Inflammatory macrophage treated with lipopolysaccharide for 4 hours (primary cell): ENCODE data around the gene AVPR2.
A peak's percentile ranks its signal among the peaks of the same experiment; 100 is the strongest.

Experiments
- DNase-seq: peaks from one replicate; pipeline ENCODE4 v3.0.0-alpha.2; 2020

Gene AVPR2

GRCh38 chrX:153934762-153935325 is 30.4 kb downstream of the AVPR2 start, which contains the start of gene NAA10:
NAA10 (minus strand) TSS chrX:153935037; CDS start chrX:153934904, 133 bp downstream.
- DNase-seq = peak; percentile 75

DNA sequence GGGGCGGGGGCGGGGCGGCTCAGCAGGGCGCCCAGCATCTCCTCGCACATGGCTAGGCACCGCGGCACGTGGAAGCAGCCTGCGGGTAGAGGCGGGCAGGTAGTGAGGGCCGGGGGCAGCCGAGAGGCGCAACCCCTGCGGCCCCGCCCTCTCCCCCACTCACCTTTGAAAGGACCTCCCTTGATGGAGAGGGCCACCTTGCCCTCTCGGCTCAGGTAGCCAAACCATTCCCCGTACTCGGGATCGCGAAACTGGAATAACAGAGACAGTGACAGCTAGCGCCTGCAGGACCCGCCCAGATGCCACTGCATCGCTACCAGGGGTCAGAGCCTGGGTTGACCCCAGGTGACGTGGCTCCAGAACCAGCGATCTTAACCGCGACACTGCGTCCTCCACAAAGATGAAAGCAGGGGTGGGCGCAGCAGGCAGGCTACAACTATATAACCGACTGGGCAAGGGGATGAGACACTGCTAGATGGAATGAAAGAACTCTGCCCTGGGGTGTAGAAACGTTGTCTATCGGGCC is 30.9 kb downstream of the AVPR2 start:
- no peak for DNase-seq

DNA sequence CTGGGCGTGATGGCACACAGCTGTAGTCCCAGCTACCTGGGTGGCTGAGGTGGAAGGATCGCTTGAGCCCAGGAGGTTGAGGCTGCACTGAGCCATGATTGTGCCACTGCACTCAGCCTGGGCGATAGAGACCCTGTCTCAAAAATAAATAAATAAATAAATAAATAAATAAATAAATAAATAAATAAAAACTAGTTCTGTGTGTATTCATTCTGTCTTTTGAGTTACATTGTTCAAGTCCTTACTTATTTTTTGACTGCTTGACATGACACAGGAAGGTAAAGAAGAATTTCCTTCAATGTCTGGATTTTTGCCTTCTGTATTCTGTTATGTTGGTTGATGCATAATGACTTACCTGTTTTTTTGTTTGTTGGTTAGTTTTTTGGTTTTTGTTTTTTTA is 32.6 kb downstream of the AVPR2 start:
- no peak for DNase-seq

GRCh38 chrX:153938226-153938786 is 33.8 kb downstream of the AVPR2 start:
- DNase-seq = no peak

DNA sequence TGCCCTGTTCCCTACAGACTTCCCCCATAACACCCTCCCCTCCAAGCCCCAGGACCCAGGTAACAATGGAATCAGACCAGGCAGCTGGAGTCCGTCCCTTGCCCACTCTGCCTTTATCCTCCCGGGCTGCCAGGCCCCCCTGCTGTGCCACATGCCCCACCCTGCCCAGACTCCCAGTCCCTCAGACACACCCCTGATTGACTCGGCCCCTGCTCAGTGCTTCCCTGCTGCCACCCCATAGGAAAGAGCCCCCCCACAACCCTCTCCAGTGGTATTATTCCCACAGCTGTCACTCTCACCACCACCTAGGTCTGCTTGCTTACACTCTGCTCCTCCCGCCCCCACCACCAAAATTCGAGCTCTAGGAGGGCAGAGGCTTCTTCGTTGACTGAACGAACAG is 35.1 kb downstream of the AVPR2 start:
- DNase-seq = no peak

DNA sequence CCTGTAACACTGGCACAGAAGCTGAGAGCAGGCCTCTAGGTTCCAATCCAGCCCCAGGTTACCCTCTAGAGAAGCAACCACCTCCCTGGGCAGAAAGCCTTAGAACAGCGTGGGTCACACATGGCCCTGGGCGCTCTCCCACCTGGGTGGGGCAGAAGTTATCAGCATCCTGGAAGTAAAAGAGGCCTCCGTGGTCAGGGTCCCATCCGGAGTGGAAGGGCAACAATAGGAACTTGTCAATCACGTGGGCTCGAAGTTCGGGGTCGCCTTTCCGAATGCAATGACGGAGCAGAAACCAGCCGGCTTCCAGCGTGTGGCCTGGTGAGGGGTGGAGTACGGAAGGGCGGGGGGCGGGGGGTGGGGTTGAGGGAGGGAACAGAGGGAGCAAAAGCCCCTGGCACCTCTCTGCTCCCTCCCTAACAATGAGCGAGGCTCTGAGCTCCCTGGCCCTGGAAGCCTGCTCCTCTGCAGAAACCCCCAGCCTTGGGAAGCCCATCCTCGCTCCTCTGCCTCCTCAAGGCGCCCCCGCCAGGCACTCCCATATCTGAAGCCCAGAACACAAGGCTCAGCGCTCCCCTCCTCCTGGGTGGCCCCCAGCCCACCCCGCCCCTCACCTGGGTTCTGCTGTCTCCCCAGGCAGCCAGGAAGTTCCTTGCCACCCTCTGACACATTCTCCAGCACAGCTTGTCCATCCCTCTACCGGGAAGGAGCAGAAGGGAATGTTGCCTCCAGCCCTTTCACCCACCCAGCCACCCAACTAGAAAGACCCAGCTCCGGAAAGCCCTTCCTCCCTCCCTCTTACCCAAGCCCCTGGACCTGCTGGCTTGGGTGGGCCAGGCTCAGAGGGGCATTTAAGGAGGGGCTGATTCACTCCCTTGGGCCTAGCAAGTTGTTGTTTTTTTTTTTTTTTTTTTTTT is 37.1 kb downstream of the AVPR2 start:
- DNase-seq = no peak

GRCh38 chrX:153944140-153944799 is 39.8 kb downstream of the AVPR2 start, which contains the start of gene RENBP:
RENBP (minus strand) TSS chrX:153944643; CDS start chrX:153944610, 33 bp downstream.
- DNase-seq = peak; percentile 62

DNA sequence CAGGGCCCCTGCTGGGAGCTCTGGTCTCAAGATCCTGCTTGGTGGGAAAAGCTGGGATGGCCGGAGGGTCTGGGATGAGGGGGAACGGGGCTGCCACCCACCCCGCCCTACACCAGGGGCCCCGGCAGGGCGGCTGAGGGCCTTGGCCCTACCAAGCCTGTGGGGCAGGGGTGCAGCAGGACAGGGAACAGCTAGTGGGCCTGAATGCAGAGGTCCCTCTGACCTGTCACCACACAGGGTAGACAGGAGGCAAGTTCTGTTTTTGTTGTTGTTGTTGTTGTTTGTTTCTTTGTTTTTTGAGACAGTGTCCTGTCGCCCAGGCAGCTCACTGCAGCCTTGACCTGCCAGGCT is 40.3 kb downstream of the AVPR2 start:
- DNase-seq = no peak

DNA sequence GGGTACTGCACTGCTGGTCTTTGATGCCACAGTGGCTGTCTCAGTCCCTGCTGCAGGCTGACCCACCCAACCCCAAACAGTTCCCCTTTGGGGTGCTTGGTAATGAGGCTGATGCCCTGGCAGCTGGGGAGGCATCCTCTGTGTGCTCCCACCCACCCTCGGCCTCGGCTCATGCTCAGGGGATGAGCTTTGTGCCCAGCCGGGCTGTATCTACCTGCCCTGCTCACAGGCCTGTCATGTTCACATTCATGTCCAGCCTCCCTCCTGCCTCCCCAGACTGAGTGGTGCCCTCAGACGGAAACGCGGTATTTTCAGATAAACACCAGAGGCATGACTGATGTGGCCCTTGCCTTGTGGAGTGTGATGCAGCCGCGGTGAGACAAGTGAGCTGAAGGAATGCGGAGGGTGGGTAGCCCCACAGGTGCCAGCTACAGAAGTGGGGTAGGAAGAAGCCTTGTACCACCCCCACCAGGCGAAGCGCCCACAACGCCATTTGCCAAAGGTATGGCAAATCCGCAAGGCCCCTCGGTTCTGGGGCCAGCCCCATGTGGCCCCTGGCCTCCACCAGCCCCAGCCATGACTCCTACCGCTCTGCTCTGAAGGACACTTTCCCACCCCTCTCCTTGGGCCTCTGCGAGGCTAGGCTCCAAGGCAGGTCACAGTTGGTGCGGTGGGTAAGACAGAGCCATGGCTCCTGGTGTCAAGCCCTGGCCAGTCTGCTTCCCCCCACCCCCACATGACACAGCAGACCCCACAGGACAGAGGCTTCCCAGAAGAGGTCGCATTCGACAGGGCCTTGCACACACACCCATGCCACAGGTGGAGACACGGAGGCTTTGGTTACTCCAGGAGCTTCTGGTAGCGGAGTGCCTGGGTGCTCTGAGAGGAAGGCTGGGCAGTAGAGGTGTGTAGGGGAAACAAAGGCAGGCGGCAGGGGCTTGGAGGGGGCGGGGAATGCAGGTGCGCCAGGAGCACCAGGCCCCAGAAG is 41.8 kb downstream of the AVPR2 start:
- no peak for DNase-seq

DNA sequence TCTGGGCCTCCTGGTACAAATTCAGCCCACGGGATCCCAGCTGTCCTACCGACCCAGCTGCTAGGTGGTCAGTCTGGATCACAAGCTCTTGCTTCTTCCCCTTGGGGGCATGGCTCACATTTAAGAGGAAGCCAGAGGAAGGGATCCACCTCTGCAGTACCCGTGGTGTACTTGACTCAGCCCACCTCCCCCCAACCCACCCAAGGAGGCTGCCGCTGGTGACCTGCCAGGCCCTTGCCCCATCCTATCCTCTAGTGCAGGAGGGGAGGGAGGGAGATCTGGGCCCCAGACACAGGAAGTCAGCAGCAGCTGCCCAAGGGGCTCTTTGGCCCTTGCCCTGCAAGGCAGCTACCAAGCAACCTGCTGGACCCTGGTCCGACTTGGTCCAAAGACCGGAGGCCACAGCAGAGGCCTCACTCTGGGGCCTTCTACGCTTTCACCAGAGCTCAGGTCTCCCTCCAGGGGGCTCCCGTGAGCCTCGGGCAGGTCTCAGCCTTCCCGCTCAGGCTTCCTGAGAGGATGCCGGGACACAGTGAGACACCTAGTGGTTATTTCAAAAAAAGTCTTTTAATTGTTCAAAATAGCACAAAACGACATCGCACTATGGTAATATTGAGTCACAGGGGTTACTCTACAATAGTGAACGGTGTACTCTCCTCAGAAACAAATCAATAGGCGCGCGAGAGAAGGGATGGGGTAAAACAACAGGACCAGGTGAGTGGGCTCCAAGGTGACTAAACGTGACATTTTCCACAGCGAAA is 42.7 kb downstream of the AVPR2 start:
- peak; percentile 77 for DNase-seq

GRCh38 chrX:153948002-153948466 is 43.6 kb downstream of the AVPR2 start:
- DNase-seq = no peak

GRCh38 chrX:153948847-153949805 is 44.7 kb downstream of the AVPR2 start:
- DNase-seq = no peak

- DNase-seq = no peak
Measured at GRCh38 chrX:153950127-153950526, 45.7 kb downstream of the AVPR2 start.

- DNase-seq = no peak
Measured at GRCh38 chrX:153951683-153952372, 47.4 kb downstream of the AVPR2 start.

DNA sequence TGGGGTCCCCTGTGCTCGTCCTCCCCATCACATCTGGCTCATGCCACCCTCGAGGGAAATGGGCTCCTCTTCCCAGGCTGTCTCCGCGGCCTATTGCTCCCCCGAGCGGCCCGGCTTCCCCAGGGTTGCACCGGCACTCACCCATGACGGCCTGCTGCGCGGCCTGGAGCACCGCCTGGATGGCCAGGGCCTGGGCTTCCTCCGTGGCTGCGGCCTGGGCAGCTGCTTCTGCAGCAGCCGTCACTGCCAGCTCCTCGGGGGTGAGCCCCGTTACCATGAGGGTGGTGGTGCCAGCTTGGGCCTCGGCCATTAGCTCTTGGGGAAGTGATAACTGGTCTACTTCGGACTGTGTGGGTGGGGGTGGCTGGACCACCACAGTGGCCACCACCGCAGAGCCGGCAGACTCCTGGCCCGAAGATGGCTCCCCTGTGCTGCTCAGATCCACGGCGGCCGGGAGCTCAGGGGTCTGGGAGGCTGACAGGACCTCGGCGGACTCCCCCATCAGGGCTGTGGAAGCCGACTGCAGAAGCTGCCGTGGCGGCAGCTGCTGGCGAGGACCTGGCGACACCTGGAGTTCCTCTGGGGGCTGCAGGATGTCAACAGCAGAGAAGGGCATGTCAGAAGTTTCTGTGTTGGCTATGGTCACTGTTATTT is 48.0 kb downstream of the AVPR2 start:
- DNase-seq = no peak

DNA sequence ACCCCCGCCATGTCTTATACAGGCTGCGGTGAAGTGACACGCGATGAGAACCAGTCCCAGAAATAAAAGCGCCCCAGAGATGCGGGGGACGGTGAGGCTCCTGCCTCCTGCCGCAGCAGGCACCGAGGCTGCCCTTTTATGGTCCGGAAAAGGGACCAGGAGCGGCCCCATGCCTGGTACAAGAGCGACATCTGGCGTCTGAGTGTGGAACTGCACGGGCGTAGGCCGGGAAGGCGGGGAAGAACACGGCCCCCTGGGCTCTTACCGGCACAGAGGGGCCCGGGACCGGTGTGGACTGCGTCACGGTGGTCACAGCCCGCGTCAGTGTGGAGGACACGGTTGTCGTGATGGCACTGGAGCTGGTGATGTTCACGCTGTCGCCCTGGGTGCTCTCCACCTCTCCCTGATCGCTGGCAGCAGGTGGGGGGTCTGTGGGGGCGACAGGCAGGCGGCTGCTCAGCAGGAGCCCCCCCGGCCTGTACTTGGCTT is 48.9 kb downstream of the AVPR2 start:
- DNase-seq = peak; percentile 52

DNA sequence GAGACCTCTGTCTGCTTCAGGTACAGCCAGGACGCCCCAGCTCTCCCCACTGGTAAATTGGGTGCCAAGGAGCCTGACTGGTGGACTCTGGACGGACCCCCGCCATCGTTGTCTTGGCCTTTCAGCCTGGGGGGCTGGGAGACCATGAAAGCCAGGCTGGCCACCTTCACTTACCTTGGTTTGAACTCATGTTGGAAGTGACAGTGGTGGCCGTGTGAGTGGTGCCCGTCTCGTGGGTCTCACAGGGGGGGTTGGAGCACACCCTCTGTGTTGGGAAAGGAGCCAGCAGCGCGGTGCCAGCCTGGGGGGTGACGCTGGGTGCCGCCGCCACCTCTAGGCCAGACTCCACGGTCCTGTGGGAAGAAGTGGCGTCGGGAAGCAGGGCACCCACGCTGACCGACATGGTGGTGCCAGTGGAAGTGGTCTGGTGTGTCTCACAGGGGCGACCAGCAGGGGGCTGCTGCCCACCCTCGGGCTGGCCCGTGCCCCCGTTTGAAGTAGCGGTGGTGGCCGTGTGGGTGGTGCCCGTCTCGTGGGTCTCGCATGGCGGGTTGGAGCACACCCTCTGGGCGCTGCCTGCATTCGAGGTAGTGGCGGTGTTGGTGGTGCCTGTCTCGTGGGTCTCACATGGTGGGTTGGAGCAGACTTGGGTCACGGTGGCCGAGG is 49.6 kb downstream of the AVPR2 start:
- no peak for DNase-seq
